HepG2 (cell line): ENCODE data around the gene IFNLR1. TPM values are rescaled to one million over a fixed set of nuclear protein-coding genes. Genes with fewer than 3 reads are reported as not detected.
A peak's percentile ranks its signal among the peaks of the same experiment; 100 is the strongest.

Experiments
- ATRX ChIP-seq: sonication (generic); formaldehyde crosslinking; IDR thresholded peaks from 2 replicates; pipeline ENCODE4 v1.4.0; 2020; ENCODE audit warnings: missing genetic modification reagents, borderline replicate concordance
- E2F5 ChIP-seq: sonication (generic); formaldehyde crosslinking; conservative IDR thresholded peaks from 2 replicates; pipeline ENCODE4 v1.4.0; 2020; ENCODE audit warnings: missing genetic modification reagents
- EHMT2 ChIP-seq: fragments of 200-600 bp; sonication (generic); IDR thresholded peaks from 2 replicates; pipeline ENCODE4 v1.7.0; 2017; ENCODE audit warnings: antibody characterized with exemption, low read depth, low read length, borderline replicate concordance
- GTF2F1 ChIP-seq: fragments of 150-350 bp; IDR thresholded peaks from 2 replicates; pipeline ENCODE4 v1.6.1; 2014; ENCODE audit warnings: low read length
- HDAC2 ChIP-seq: sonication (generic); formaldehyde crosslinking; IDR thresholded peaks from 2 replicates; pipeline ENCODE4 v1.4.0; 2020; ENCODE audit warnings: missing genetic modification reagents
- LCORL ChIP-seq, 2 experiments: fragments of 450-650 bp in 1 of 2; sonication (generic) in 1 of 2; formaldehyde crosslinking in 1 of 2; IDR thresholded peaks; 2 replicates each; pipeline versions ENCODE4 v1.5.0 to v1.6.1; 2017 to 2020; ENCODE audit warnings: antibody characterized with exemption in 1 of 2, missing genetic modification reagents in 1 of 2
- MAZ ChIP-seq, 2 experiments: sonication (generic) in 1 of 2; formaldehyde crosslinking in 1 of 2; IDR thresholded peaks; 2 replicates each; pipeline versions ENCODE4 v1.5.0 to v1.6.1; 2012 to 2020; ENCODE audit warnings: low read depth in 2 of 2, mild to moderate bottlenecking in 2 of 2, borderline replicate concordance in 1 of 2, improper control_type of control experiment in 1 of 2, low read length in 1 of 2, missing genetic modification reagents in 1 of 2, moderate library complexity in 1 of 2
- MED13 ChIP-seq: sonication (generic); formaldehyde crosslinking; IDR thresholded peaks from 2 replicates; pipeline ENCODE4 v1.5.0; 2020; ENCODE audit warnings: missing genetic modification reagents
- SNAPC4 ChIP-seq: sonication (generic); formaldehyde crosslinking; IDR thresholded peaks from 2 replicates; pipeline ENCODE4 v1.4.0; 2020; ENCODE audit warnings: mild to moderate bottlenecking, missing genetic modification reagents
- TAF15 ChIP-seq: fragments of 200-400 bp; formaldehyde crosslinking; IDR thresholded peaks from one replicate; pipeline ENCODE4 v1.6.1; 2018; ENCODE audit warnings: mild to moderate bottlenecking, low read depth, low read length; ENCODE audit not compliant: poor library complexity, severe bottlenecking
- ZBTB25 ChIP-seq: IDR thresholded peaks from 2 replicates; pipeline ENCODE4 v1.6.1; 2018; ENCODE audit warnings: missing genetic modification reagents
- ZNF142 ChIP-seq: sonication (generic); formaldehyde crosslinking; IDR thresholded peaks from 2 replicates; pipeline ENCODE4 v1.4.0; 2020; ENCODE audit warnings: missing genetic modification reagents
- ZNF343 ChIP-seq: sonication (generic); formaldehyde crosslinking; IDR thresholded peaks from 2 replicates; pipeline ENCODE4 v1.4.0; 2020; ENCODE audit warnings: mild to moderate bottlenecking, missing genetic modification reagents
- ZNF746 ChIP-seq: sonication (generic); formaldehyde crosslinking; IDR thresholded peaks from 2 replicates; pipeline ENCODE4 v1.8.0; 2022; ENCODE audit warnings: mild to moderate bottlenecking, missing genetic modification reagents
- polyA plus RNA-seq, 8 experiments: library from polyadenylated mRNA; depleted of rRNA in 3 of 8; stranded (reverse) in 7 of 8; unstranded in 1 of 8; fragments of >200 nt; fragmentation: Illumina TruSeq in 4 of 8; extraction: Trizol in 4 of 8; gene quantifications; 2 replicates each; pipeline versions ENCODE4 v1.2.1 to v1.2.3, GENCODE V29; 2011 to 2016; ENCODE audit warnings: low read depth in 4 of 8, missing spikeins in 1 of 8, mixed read lengths in 1 of 8; ENCODE audit not compliant: insufficient read depth in 1 of 8
- total RNA-seq, 5 experiments: library from RNA; depleted of rRNA; stranded (reverse); fragments of >200 nt; fragmentation: Illumina TruSeq; extraction: Trizol; gene quantifications; 2 replicates each; pipeline ENCODE4 v1.2.3, GENCODE V29; 2016; ENCODE audit warnings: low read depth in 1 of 5

Gene IFNLR1
- total and polyA plus RNA-seq, 2 of the 13 experiments (the other 11 are each of a cell fraction or from before 2014, with no cell fraction given) = 3.8 to 8.5 TPM

GRCh38 chr1:24150234-24151174 lies 36.6 kb downstream of the IFNLR1 start (continued):
- TF ChIP-seq ATRX (CRISPR knock-in tag) = no peak
- TF ChIP-seq GTF2F1 = no peak
- no peak for TF ChIP-seq ZBTB25 (CRISPR knock-in tag)
- no peak for TF ChIP-seq EHMT2
- TF ChIP-seq MAZ (IDR thresholded peaks at IDR 0.05; ENCODE audit: borderline replicate concordance, low read depth, low read length) = no peak
- TF ChIP-seq MAZ (CRISPR knock-in tag; IDR thresholded peaks at IDR 0.05; ENCODE audit: low read depth) = 0 out of 2 replicates have a peak, but pooled peaks have one; percentile 43
- TF ChIP-seq ZNF142 (CRISPR knock-in tag) = peak; percentile 62; the same call in 1 of the 2 replicates
- TF ChIP-seq SNAPC4 (CRISPR knock-in tag) = no peak
- TF ChIP-seq TAF15 = no peak
- no peak for TF ChIP-seq LCORL (IDR thresholded peaks at IDR 0.05)
- 0 out of 2 replicates have a peak, but pooled peaks have one; percentile 69 for TF ChIP-seq LCORL (CRISPR knock-in tag; IDR thresholded peaks at IDR 0.05)
- TF ChIP-seq E2F5 (CRISPR knock-in tag) = no peak
- TF ChIP-seq HDAC2 = no peak
- TF ChIP-seq ZNF746 (CRISPR knock-in tag) = peak; percentile 49; the same call in 1 of the 2 replicates
- no peak for TF ChIP-seq ZNF343
- no peak for TF ChIP-seq MED13 (CRISPR knock-in tag)
